ENCODE measurements around the gene SCN3A. TPM values are rescaled to one million over a fixed set of nuclear protein-coding genes. Genes with fewer than 3 reads are reported as not detected.

Gene SCN3A
- total and polyA plus RNA-seq, 2 donors (not counting 3 experiments of a cell fraction or from before 2014, with no cell fraction given) = not detected

GRCh38 chr2:165239230-165239629 is 35.4 kb upstream of the SCN3A start, which contains the start of gene SCN2A:
TSS of gene SCN2A (plus strand) at chr2:165239414. CDS start at chr2:165295824, 56,410 bp downstream.
- Histone ChIP-seq H2AFZ (ENCODE audit: low read depth, low read length) (no peak within 1 kb of the TSS), H3K9me3 (replicated peaks; ENCODE audit: control insufficient read depth, insufficient read depth, low read length) (no peaks in the 10 kb centered on the region), H3K27me3 (ENCODE audit: control insufficient read depth in 2 of 2, insufficient read depth in 2 of 2, low read length in 2 of 2) (no peaks in the 10 kb centered on the region), H3K4me3 (replicated peaks in 1 of 3; ENCODE audit: insufficient read depth in 1 of 3, low read depth in 1 of 3, low read length in 3 of 3) (no peak within 1 kb of the TSS), H3K4me2 (ENCODE audit: insufficient read depth, low read length) (no peak within 1 kb of the TSS), H3K36me3 (ENCODE audit: control insufficient read depth in 2 of 2, extremely low read depth in 1 of 2, insufficient read depth in 2 of 2, low read length in 2 of 2) (no peaks in the 10 kb centered on the region), H3K9ac (replicated peaks; ENCODE audit: extremely low read depth, insufficient read depth, low read length) (no peak within 1 kb of the TSS), H4K20me1 (replicated peaks; ENCODE audit: control insufficient read depth, extremely low read depth, insufficient read depth, low read length) (no peaks in the 10 kb centered on the region), H3K27ac (ENCODE audit: insufficient read depth, low read depth, low read length) (no peak within 1 kb of the TSS), H3K9me1 (replicated peaks; ENCODE audit: control insufficient read depth, extremely low read depth, insufficient read depth, low read length) (no peaks in the 10 kb centered on the region), H3K4me1 (ENCODE audit: control insufficient read depth, extremely low read depth, insufficient read depth, low read length) (no peaks in the 10 kb centered on the region), H3K79me2 (ENCODE audit: control insufficient read depth, insufficient read depth, low read length) (no peaks in the 10 kb centered on the region)
- dilution Hi-C loops (cut with MboI; ENCODE audit: extremely low pct_ligation_motif_present, low sequenced_read_pairs) (no loop called here), intact Hi-C loops (cut with micrococcal nuclease) (loop anchor here (1.0 to 2.0 kb wide), 5 partner anchors 54 to 635 kb away; no protein-coding TSS in a partner anchor)
- ChIA-PET POLR2A (no interaction called here), CTCF (interaction anchor here (0.7 to 2.2 kb wide), 24 partner anchors 9 to 888 kb away, joined by 3 to 30 read pairs (median 4); partner anchors contain the start of genes SCN1A and SCN3A)
- TF ChIP-seq GATA2 (IDR thresholded peaks at IDR 0.05; ENCODE audit: insufficient read depth, insufficient read length, low read depth, low read length) (no peak), MYC (IDR thresholded peaks at IDR 0.05; ENCODE audit: low read depth, low read length) (no peak), POLR2AphosphoS5 (IDR thresholded peaks at IDR 0.05; ENCODE audit: insufficient read depth, low read depth, low read length) (no peak), FOS (IDR thresholded peaks at IDR 0.05; ENCODE audit: borderline replicate concordance, insufficient read depth, low read length) (no peak)
- TF ChIP-seq, protein P1, sequence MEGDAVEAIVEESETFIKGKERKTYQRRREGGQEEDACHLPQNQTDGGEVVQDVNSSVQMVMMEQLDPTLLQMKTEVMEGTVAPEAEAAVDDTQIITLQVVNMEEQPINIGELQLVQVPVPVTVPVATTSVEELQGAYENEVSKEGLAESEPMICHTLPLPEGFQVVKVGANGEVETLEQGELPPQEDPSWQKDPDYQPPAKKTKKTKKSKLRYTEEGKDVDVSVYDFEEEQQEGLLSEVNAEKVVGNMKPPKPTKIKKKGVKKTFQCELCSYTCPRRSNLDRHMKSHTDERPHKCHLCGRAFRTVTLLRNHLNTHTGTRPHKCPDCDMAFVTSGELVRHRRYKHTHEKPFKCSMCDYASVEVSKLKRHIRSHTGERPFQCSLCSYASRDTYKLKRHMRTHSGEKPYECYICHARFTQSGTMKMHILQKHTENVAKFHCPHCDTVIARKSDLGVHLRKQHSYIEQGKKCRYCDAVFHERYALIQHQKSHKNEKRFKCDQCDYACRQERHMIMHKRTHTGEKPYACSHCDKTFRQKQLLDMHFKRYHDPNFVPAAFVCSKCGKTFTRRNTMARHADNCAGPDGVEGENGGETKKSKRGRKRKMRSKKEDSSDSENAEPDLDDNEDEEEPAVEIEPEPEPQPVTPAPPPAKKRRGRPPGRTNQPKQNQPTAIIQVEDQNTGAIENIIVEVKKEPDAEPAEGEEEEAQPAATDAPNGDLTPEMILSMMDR (IDR thresholded peaks at IDR 0.05; ENCODE audit: extremely low read depth in 1 of 2, insufficient read depth in 1 of 2, low read depth in 1 of 2, low read length in 2 of 2) = peak; percentile 32 to 45
- FAIRE-seq (no peak), DNase-seq (ENCODE audit: low read depth, low spot score) (peak; percentile 60)
- BruUV-seq (replicated peaks) = no TSS peak
